Measurements from ENCODE around the gene DST. TPM values are rescaled to one million over a fixed set of nuclear protein-coding genes. Genes with fewer than 3 reads are reported as not detected.
"Not testable (repeated sequence)": the region's sequence is repeated elsewhere in the genome, so short reads cannot be mapped to it uniquely, and the experiment has no call there.

Gene DST
- total RNA-seq, 2 experiments from 2014 or later = 0.54 to 1.3 TPM

GRCh38 chr6:56570413-56571359, 72.0 kb downstream of the DST start:
- ATAC-seq (ENCODE audit: low read depth) = peak; percentile 60
- POLR2A ChIA-PET = interaction anchor here (0.6 kb wide), 1 partner anchor 496 kb away, joined by 3 read pairs; no protein-coding TSS in a partner anchor
- H3K9me3 Mint-ChIP-seq = no peaks in the 10 kb centered on the region

GRCh38 chr6:56567501-56567900, 75.2 kb downstream of the DST start:
- ATAC-seq (ENCODE audit: low read depth) (no peak), DNase-seq (no peak)
- no peaks in the 10 kb centered on the region for H3K4me1 Mint-ChIP-seq
- H3K4me3 Mint-ChIP-seq = no peak overlapping the region
- POLR2A ChIA-PET = interaction anchor here (0.6 to 0.7 kb wide), 2 partner anchors 14 to 178 kb away, joined by 3 to 5 read pairs; no protein-coding TSS in a partner anchor
- peaks cover 2% of the 10 kb centered on the region for H3K27me3 Mint-ChIP-seq
- no peaks in the 10 kb centered on the region for H3K36me3 Mint-ChIP-seq
- H3K27ac Mint-ChIP-seq = no peak overlapping the region
- H3K9me3 Mint-ChIP-seq = no peaks in the 10 kb centered on the region

More at GRCh38 chr6:56570413-56571359, 72.0 kb downstream of the DST start:
- Mint-ChIP-seq H3K27me3 (peaks cover 6% of the 10 kb centered on the region), H3K27ac (no peak overlapping the region), H3K4me3 (no peak overlapping the region), H3K4me1 (no peaks in the 10 kb centered on the region), H3K36me3 (no peaks in the 10 kb centered on the region)
- no peak for DNase-seq

- H3K27ac Mint-ChIP-seq; POLR2A ChIA-PET; H3K4me3 Mint-ChIP-seq; H3K4me1 Mint-ChIP-seq; ATAC-seq (ENCODE audit: low read depth); H3K36me3 Mint-ChIP-seq; DNase-seq; H3K9me3 Mint-ChIP-seq; H3K27me3 Mint-ChIP-seq: not testable (repeated sequence)
These were observed 80.0 kb downstream of the DST start for GRCh38 chr6:56562730-56563129.

- POLR2A ChIA-PET = no interaction called here
- no peaks in the 10 kb centered on the region for H3K4me1 Mint-ChIP-seq
- ATAC-seq (ENCODE audit: low read depth) (no peak), DNase-seq (no peak)
- H3K27ac Mint-ChIP-seq = no peak overlapping the region
- peaks cover 12% of the 10 kb centered on the region for H3K27me3 Mint-ChIP-seq
- H3K9me3 Mint-ChIP-seq = no peaks in the 10 kb centered on the region
- H3K36me3 Mint-ChIP-seq = no peaks in the 10 kb centered on the region
- H3K4me3 Mint-ChIP-seq = no peak overlapping the region
These were observed 85.7 kb downstream of the DST start for GRCh38 chr6:56556751-56557540.

- H3K27ac Mint-ChIP-seq = no peak overlapping the region
- no peak for DNase-seq
- H3K9me3 Mint-ChIP-seq = no peaks in the 10 kb centered on the region
- no peaks in the 10 kb centered on the region for H3K36me3 Mint-ChIP-seq
- no peak overlapping the region for H3K4me3 Mint-ChIP-seq
- ATAC-seq (ENCODE audit: low read depth) = no peak
- no peaks in the 10 kb centered on the region for H3K4me1 Mint-ChIP-seq
- POLR2A ChIA-PET = no interaction called here
- H3K27me3 Mint-ChIP-seq = peaks cover 12% of the 10 kb centered on the region
These were observed 87.2 kb downstream of the DST start for GRCh38 chr6:56555438-56555872.

GRCh38 chr6:56552187-56553130, 90.2 kb downstream of the DST start:
- Mint-ChIP-seq H3K36me3 (no peaks in the 10 kb centered on the region), H3K27me3 (peaks cover 3% of the 10 kb centered on the region), H3K9me3 (no peaks in the 10 kb centered on the region), H3K4me3 (no peak overlapping the region), H3K27ac (no peak overlapping the region), H3K4me1 (no peaks in the 10 kb centered on the region)
- DNase-seq (no peak), ATAC-seq (ENCODE audit: low read depth) (no peak)
- POLR2A ChIA-PET = no interaction called here

- no peaks in the 10 kb centered on the region for H3K27me3 Mint-ChIP-seq
- no peaks in the 10 kb centered on the region for H3K9me3 Mint-ChIP-seq
- no peaks in the 10 kb centered on the region for H3K36me3 Mint-ChIP-seq
- no peaks in the 10 kb centered on the region for H3K4me1 Mint-ChIP-seq
- H3K4me3 Mint-ChIP-seq = no peak overlapping the region
- no peak overlapping the region for H3K27ac Mint-ChIP-seq
- DNase-seq (no peak), ATAC-seq (ENCODE audit: low read depth) (no peak)
- POLR2A ChIA-PET = no interaction called here
These were observed 91.1 kb downstream of the DST start for GRCh38 chr6:56551409-56552120.

- Mint-ChIP-seq H3K36me3 (no peaks in the 10 kb centered on the region), H3K9me3 (no peaks in the 10 kb centered on the region), H3K4me3 (no peak overlapping the region), H3K4me1 (no peaks in the 10 kb centered on the region), H3K27ac (no peak overlapping the region), H3K27me3 (no peaks in the 10 kb centered on the region)
- DNase-seq (no peak), ATAC-seq (ENCODE audit: low read depth) (no peak)
- POLR2A ChIA-PET = no interaction called here
These were observed 92.4 kb downstream of the DST start for GRCh38 chr6:56550301-56550700.

- H3K27me3 Mint-ChIP-seq = peaks cover 4% of the 10 kb centered on the region
- ATAC-seq (ENCODE audit: low read depth) (no peak), DNase-seq (no peak)
- H3K36me3 Mint-ChIP-seq = no peaks in the 10 kb centered on the region
- no peak overlapping the region for H3K27ac Mint-ChIP-seq
- POLR2A ChIA-PET = no interaction called here
- H3K4me1 Mint-ChIP-seq = no peaks in the 10 kb centered on the region
- no peaks in the 10 kb centered on the region for H3K9me3 Mint-ChIP-seq
- H3K4me3 Mint-ChIP-seq = no peak overlapping the region
These were observed 93.7 kb downstream of the DST start for GRCh38 chr6:56549014-56549413.

GRCh38 chr6:56547687-56548086, 95.0 kb downstream of the DST start:
- no peak overlapping the region for H3K4me3 Mint-ChIP-seq
- no peak for DNase-seq
- ATAC-seq (ENCODE audit: low read depth) = no peak
- H3K4me1 Mint-ChIP-seq = no peaks in the 10 kb centered on the region
- H3K27me3 Mint-ChIP-seq = peaks cover 6% of the 10 kb centered on the region
- no peak overlapping the region for H3K27ac Mint-ChIP-seq
- POLR2A ChIA-PET = no interaction called here
- no peaks in the 10 kb centered on the region for H3K9me3 Mint-ChIP-seq
- no peaks in the 10 kb centered on the region for H3K36me3 Mint-ChIP-seq

GRCh38 chr6:56542364-56543331, 100.0 kb downstream of the DST start:
- H3K4me3 Mint-ChIP-seq = no peak overlapping the region
- no peaks in the 10 kb centered on the region for H3K4me1 Mint-ChIP-seq
- POLR2A ChIA-PET = interaction anchor here (0.6 kb wide), 1 partner anchor 1919 kb away, joined by 3 read pairs; no protein-coding TSS in a partner anchor
- H3K36me3 Mint-ChIP-seq = no peaks in the 10 kb centered on the region
- H3K27ac Mint-ChIP-seq = no peak overlapping the region
- DNase-seq (peak; percentile 68), ATAC-seq (ENCODE audit: low read depth) (peak; percentile 93)
- H3K27me3 Mint-ChIP-seq = peaks cover 6% of the 10 kb centered on the region
- H3K9me3 Mint-ChIP-seq = no peaks in the 10 kb centered on the region

All from activated naive CD8-positive, alpha-beta T cell treated with anti-CD3 and anti-CD28 coated beads, Interleukin-2, amount 10 ng/mL, durations not matched to agents 7 days and 5 days (primary cell).